Renal pelvis (tissue), 4 donors: ENCODE results near the gene FBXW12. TPM values are rescaled to one million over a fixed set of nuclear protein-coding genes. Genes with fewer than 3 reads are reported as not detected.
A peak's percentile ranks its signal among the peaks of the same experiment; 100 is the strongest.

Experiments
- DNase-seq: peaks from one replicate; pipeline ENCODE4 v3.0.0-alpha.2; 2013
- polyA plus RNA-seq, 3 donors: library from polyadenylated mRNA; unstranded; fragments of 120-200 nt; gene quantifications; one replicate each; pipeline ENCODE4 v1.2.1, GENCODE V29; 2013; ENCODE audit not compliant: insufficient read length in 3 of 3

The FBXW12 gene
- polyA plus RNA-seq, 3 donors, result 0.34 to 1.2 (median 1.1) TPM

DNA sequence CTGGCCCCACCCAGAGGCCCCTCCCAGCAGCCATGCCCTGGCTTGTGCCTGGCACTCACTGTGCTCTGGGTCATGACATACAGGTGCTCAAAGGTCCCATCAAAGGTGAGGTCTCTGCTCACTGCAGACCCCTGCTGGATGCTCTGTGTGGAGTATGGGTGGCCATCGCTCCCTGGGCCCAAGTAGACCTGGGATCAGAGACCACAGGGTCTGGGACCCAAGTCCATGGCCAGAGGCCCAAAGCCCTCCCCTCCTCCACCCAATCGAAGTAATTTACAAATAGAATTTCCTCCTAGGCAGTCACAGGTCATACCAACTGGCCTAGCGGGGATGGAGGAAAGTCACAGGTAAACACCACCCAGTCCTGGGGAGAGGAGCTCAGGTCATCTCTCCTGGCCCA lies 50.3 kb downstream of the FBXW12 start:
- no peak for DNase-seq

DNA sequence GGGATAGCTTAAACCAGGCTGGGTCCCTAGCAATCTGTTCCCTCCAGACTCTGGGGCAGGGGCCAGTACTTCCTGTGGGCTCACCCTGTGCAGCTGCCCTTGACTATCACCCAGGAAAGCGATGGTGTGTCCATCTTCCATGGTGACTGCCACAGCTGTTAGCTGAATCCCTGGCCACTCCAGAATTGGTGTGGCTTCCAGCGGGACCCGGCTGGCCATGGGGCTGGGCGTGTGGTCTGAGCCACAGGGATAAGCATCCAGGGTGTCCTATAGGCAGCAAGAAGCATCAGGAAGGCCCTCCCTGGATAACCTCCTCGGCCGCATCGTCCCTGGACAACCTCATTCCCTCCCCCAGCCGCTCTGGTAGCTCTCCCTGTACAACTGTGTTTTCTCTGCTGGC lies 50.7 kb downstream of the FBXW12 start:
- no peak for DNase-seq

DNA sequence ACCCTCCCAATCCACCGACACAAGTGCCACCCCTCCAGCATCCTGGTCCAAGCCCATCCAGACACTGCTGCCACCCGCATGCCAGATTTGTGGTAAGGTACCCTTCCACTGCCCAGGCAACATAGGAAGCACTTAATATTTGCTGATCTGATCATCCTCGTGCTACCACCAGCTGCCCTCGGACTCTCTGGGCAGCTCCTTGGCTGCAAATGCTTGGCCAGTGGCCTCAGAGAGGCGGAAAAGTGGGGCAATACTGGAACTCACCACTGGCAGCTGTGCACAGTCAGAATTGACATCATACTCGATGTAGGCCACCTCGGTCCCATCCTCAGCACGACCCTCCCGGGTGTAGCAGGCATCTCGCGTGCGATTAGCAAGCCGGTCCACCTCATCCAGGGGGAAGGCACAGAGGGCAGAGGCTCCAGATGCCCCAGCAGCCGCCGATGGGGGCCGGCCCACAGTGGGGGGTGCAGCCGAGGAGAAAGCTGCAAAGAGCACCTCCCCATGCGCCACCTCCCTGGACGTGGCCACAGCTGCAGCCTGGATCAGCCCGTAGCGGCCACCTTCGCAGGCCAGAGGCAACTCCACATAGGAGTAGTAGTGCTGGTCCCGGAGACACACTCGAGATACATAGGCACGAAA lies 51.3 kb downstream of the FBXW12 start:
- no peak for DNase-seq

DNA sequence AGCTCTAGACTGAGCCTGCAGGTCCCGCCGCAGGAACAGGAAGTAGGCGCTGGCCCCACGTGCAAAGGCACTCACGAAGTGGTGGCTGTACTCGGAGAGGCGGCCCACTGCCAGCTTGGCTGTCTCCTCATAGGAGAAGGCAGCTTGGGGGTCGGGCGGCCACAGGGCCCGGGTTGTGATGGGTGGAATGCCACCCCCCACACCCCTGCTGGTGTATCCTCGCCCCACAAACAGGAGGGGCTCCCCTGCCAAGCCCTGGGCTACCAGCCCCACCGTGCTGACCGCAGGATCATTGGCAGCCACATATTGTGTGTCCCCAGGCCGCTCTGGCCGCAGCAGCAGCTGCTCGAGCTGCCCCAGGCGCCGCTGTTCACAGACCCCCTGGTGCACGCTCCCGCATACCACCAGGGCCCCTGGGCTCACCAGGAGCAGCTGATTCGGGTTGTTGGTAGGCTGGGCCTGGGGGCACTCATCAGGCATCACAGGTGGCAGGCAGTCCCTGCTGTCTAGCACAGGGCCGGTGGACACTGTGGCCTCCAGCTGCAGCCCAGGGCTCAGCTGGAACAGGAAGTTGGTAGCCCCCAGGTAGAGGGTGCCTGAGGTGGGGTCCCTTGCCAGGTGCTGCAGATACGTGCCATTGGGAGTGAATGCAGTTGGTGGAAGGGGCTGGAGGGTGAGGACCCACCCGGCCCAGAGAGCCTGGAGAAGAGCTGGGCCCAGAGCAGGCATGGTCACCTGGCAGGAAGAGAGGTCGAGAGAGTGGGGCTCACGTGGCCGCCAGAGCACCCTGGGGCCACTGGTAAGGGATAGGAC lies 52.1 kb downstream of the FBXW12 start:
- no peak for DNase-seq

DNA sequence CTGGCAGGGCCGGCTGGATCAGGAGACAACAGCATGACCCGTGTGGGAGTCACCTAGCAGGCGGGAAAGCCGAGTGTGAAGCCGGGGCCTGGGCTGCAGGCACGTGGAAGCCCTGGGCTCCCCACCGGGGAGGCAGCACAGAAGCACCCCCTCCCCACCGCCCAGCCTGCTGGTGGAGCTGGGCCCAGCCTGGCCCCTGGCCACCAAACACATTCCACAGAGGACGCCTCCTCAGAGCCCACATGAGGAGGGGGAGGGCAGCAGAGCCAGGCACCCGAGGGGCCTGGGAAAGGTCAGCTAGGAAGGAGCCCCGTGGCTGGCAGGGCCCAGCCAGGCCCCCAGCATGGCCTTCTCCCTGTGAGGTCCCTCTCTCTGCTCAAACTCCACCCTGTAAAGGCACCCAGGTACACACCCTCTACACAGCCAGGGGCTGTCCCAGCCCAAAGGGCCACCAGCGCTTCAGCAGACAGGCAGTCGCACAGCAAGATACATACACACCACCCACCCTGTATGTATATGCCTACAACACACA lies 53.3 kb downstream of the FBXW12 start:
- DNase-seq, result no peak

DNA sequence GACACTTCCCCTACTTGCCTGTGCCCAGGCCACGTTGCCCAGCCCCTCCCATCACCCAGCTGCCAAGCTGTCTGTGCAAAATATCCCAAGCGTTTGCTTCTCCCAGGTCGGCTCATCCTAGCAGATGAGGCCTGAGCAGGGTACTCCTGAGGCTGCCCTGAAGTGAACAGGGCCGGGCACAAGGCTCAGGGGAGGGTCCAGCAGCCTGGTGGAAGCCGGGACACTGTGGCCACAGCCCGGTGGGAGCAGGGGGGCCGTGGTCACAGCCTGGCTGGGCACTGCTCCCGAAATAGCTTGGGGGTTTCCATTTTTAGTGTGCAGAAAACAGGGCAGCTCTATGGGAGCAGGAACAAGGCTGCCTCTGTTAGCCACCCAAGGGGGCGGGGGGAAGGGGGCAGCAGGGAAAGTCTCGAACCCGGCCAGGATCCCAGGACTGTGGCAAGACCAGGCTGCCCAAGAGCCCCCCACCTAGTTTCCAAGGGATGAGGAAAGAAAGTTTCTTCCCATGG lies 54.4 kb downstream of the FBXW12 start:
- DNase-seq, result no peak

DNA sequence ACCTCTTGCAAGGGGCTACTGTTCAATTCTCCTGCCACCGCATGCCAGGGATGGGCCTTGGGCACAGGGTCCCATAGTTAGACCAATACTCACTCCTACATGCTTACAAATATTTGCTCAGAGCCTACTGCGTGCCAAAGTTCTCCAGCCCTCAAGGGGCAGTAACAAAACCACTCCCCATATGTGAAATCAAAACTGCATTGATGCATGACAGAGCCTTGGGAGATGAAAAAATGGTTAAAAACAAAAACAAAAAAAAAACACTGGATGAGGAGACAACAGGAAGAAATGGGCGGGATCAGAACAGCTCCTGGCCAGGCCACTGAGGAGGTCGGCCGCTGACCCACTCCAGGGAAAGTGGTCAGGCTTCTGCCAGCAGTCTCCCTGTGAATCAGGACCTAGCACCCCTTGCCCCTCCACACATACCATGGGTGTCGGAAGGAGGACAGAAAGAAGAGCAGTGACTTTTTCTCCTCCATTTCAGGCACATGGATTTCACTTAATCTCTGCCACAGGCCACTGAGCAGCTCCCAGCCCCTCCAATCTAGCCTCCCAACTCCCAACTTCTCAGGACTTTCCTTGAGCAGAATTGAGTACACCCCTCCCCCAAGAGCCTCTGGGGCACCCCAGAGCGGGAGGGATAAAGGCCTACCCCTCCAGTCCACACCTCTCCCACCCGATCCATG lies 55.1 kb downstream of the FBXW12 start:
- no peak for DNase-seq

DNA sequence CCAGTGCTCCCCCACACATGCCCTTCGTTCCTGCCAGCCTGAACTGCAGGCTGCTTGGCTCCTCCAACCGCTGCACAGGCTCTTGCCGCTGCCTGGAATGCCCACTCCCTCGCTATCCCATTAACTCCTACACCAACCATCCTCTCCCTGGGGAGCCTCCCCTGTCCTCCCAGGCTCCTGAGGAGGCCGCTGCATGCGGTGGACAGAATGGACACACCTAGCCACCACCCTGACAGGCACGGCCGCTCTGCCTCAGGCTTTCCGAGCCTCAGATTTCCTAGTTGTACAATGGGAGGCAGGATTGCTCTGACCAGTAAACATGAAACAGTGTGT lies 55.6 kb downstream of the FBXW12 start:
- DNase-seq, result no peak

DNA sequence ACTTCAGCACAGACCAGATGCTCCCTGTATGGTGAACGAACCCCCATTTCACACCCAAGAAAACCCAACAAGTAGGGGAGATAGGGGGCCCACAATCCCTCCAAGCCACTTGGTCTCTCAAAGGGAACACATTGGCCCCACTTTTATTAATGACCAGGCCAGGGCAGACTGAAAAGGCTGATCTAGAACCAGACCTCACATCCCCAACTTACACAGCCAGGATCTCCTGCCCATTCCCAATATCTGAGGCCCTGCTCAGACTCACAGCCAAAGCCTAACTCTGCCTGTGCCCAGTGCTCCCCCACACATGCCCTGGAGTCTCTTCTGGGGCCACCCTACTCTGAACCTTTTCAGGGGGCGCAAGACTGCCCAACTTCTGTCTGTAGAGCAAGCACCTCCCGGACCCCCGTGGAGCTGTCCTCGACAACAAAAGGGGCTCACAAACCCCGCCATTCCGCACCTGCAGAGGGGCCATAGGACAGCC lies 56.1 kb downstream of the FBXW12 start:
- DNase-seq, result no peak

DNA sequence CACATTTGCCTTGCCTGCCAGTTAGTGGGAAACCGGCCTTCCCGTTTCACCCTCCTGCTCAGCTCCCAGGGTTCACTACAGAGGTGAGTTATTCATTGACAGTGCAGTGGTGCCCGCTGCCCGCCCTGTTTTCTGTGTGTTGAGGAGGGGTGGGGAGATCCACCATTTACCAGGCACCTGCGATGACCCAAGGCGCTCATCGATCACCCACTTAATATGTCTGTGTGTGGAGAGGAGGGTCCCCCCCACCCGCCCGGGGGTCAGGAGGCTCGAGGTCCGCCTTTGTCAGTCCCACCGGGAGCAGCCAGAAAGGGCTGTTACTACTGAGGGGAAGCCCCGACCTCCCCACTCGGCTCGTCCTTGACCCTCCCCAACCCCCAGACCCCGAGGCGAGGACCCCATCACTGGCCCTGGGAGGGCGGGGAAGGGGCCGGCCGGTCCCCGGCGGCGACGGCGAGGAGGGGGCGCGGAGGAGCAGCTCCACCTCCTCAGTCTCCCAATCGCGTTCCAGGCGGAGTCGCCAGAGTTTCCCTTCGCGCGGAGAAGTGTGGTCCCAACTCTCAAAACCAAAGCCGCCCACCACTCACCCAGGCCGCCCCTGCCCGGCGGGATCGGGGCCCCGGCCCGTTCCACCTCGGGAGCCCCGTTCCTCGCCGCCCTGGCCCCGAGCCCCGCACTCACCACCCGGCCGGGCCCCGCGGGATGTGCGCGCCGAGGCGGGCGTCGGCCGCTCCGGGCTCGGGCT lies 56.7 kb downstream of the FBXW12 start:
- no peak for DNase-seq

DNA sequence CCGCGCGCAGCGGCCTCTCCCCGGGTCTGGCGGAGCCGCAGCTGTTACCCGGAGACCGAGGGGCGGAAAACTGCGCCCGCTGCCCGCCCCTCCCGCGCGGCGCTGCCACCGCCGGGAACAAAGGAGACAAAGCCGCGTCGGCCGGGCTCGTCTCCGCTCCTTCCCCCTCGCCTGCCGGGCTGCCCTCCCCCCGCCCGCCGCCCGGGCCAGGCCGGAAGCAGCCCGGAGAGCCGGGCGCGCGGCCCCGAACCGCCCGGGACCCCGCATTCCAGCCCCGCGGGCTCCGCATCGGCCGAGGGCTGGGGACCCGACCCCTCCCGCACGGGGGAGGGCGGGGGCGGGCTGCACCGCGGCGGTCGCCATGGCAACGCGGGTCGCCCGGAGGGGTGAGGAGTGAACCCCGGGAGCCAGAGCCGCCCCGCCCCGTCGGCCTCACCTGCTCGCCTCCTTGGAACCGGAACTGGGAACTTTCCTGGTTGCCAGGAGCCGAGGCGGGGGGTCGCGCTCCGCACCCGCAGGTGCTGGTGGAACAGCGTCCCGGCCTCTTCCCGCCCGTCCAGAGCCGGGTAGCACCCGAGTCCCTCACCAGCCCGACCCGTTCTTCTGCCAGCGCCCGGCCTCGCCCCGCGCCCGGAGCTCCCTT lies 57.4 kb downstream of the FBXW12 start:
- DNase-seq, result no peak

DNA sequence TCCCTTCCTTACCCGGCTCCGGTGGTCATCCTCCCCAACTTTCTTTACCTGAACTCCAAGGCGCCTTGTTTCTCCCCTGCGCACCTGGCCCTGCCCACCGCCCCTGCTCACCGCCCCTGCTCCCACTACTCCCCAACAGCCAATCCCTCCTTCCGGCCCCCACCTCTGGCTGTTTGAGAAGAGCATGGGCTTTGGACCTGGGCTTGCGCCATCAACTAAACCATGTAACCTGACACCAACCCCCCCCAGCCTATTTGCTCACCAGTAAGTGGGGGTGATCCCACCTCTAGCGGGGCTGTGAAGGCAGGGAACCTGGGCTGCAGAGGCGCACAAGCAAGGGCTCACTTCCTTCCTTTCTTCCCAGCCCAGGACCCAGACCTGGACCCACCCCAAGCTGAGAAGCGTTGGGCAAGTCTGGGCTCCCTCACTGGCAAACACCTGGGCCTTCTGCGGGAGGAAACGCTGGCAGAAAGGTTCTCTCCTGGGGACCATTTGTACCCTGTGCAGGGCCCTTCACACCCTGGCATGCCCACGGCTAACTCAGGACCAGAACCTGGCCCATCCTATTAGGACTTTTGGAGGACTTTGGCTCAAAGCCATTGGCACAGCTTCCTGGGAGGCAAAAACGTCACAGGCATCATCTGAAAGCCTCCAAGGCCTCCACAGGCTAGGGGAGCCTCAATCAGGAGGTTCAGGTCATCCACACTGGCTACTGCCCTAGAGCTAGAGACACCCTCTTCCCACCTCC lies 58.1 kb downstream of the FBXW12 start, which contains the start of gene PLXNB1:
Gene PLXNB1, minus strand, starts transcription at position 127 of the 748 bp plus-strand sequence. CDS start 5,475 bp downstream, outside the sequence.
- DNase-seq, result peak; percentile 92

DNA sequence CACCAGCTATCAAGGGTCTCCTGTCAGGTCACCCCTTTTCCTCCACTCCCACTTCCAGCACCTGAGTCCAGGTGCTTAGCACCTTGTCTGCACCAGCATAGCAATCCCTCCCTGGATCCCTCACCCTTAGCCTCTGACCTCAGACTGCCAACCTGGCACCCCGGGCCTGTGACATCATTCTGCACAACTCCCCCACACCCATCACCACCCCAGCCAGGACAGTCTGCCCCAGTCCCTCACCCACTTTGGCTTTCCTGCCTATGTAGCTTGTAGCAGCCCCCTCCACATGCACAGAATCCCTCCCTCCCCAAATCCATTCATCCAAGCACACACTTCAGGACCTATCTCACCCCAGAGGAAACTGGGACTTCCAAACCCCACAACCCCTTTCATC lies 58.7 kb downstream of the FBXW12 start:
- DNase-seq, result no peak

DNA sequence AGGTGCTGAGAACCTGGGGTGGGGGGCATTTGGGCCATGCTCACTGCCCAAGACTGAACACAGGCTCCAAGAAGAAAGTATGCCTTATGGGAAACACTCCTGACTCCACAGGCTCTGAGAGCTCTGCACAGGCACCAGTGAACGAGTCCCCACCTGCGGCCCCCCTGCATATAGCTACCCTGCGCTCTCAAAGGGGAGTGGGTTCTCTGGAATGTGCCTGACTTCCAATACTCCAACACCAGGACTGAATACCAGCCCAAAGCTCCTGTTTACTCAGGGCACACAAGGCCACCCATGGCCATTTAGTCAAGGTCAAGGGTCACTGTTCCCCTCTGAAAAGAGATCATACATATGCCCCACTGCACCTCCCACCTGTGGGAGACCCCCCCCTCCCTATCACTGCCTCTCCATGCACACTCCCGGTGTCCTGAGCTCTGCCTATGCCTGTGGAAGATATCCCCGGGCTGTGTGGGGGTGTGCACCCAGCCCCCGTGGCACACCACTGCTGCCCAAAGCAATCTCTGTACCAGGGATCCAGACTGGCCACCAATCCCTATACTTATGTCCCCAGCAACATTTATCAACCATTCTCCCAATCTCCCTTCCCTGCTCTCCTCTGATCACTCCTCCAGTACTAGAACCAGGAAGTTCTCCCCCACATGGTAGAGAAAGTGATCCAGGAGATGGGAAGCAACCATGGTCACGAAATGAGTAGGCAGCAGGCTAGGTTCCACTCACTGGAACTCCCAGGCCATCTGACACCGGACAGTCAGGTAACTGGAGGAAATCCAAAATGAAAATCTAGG lies 59.4 kb downstream of the FBXW12 start:
- no peak for DNase-seq

DNA sequence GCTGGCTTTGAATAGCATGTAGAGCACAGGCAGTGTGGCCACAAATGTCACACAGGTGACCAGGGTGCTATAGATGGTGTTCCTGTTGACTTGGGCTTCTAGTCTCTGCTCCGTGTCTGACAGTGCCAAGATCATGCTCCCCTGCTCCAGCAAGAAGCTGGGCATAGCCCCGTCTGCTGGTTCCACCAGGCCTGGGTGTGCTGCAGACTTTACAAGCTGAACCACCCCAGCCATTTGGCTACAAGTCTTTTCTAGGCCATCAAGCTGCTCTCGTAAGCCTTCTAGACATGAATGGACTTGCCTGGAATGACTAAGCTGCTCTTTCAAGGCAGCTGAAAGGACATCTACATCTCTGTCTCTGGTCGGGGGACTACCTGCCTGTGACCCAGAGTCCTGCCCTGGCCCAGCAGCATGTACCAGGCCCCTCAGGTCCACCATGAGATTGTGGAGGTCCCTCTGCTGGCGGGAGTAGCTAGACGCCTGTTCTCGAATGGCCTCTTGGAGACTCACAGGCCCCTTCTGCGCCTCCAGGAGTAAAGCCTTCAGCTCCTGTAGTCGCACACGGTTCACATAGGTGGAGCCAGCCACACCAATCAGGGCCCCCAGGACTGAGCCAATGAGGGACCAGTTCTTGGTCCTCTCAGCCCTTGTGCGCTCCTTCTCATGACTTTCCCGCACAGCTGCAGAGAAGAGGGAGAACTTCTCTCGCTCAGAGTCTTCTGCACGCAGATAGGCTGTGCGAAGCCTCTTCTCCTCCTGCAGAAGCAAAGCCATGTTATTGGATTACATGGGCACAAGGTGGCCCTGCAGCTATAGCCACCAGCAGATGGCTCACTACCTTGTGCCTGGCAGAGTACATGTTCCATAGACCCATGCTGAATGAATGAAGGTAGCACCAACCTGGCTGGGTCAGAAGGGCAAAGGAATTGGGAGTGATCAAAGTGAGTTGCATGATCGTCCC lies 60.7 kb downstream of the FBXW12 start:
- no peak for DNase-seq

DNA sequence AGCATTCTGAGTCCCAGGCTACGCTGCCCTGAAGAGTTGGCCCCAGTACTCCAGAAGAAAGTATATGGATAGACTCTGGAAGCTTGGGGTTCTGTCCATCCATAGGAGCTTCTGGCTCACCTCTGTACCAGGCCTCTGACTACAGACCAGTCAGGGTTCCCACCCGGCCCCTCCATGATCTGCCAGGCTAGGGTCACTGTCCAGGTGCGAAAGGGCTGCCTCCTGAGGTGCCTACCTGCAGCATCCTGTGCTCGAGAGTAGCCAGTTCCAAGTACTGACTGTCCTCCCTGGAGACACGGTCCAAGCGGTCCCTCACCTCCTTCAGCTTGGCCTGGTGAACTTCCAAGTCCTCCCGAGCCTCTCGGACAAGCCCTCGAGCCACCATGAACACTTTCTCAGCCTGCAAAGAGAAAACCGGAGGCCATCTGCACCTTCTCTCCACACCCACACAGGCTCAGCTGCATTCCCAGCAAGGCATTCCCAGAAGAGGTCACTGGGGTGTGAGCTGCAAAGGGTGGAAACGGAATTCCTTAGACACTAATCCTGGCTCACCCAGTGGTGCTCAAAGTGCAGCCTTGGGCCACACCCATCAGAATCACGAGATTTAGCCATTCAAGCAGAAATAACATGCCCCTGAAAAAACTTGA lies 61.6 kb downstream of the FBXW12 start:
- DNase-seq, result no peak

DNA sequence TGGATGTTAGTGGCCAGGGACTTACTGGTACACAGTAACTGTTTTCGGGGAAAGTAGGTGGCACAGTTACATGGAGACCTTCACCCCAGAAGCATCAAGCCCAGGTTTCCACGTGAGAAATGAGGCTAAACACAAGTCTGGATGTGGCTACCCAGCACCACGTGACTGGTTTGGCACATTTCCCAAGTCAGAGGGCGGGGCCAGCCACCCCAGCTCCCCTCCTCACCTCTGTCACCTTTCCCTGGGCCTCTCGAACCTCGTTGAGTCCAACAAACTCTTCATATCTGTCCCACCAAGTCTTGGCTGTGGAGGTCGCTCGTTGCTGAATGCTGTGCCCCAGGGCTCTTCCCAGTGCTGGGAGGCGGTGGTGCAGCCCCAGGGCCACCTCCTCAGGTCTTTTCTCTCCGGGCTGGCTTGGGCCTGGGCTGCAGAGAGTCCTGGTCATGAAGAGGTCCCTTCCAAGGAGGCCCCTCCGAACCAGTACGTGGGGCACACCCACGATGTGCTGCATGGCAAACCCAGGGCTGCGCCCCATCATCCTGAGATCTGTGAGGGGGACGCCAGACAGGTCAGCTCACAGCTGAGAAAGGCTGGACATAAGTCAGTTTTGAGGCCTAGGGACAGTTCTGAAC lies 62.7 kb downstream of the FBXW12 start:
- no peak for DNase-seq
